A549 (cell line): ENCODE measurements around the gene NRM. TPM values are rescaled to one million over a fixed set of nuclear protein-coding genes. Genes with fewer than 3 reads are reported as not detected.

Experiments
- ATAC-seq, 2 experiments: fragments of 200-7000 bp in 1 of 2; fragments of >200 bp in 1 of 2; cut with Nextera tagmentation in 1 of 2; cut with Tn5 transposase in 1 of 2; 3 replicates each; pipeline versions ENCODE4 v1.8.0 to v1.9.1; 2018 to 2020; ENCODE audit warnings: mild to moderate bottlenecking in 1 of 2, moderate library complexity in 1 of 2
- CTCF ChIA-PET: fragments of 300-600 bp; sonication (Branson Sonifier 250); formaldehyde crosslinking; extraction: SDS; loops from one replicate; lab custom pipeline; 2021; ENCODE audit warnings: antibody characterized with exemption, inconsistent platforms; lab: Yijun Ruan, JAX
- POLR2A ChIA-PET: fragments of 350-600 bp; formaldehyde crosslinking; extraction: SDS; loops from one replicate; lab custom pipeline; 2021; ENCODE audit warnings: antibody characterized with exemption, inconsistent platforms; lab: Yijun Ruan, JAX
- DNase-seq, 2 experiments: peaks; one replicate each; pipeline versions ENCODE4 v3.0.0 to v3.0.0-alpha.2; 2011 to 2016; ENCODE audit warnings: low read depth in 1 of 2, low spot score in 1 of 2
- FAIRE-seq: peaks from 2 replicates; lab custom pipeline; 2011; peaks lifted over from hg19 to GRCh38; lab: Jason Lieb, UNC
- H3K27ac ChIP-seq, 2 experiments: fragments of >200 bp; sonication (Bioruptor Twin); formaldehyde crosslinking; 3 replicates each; pipeline ENCODE4 v1.5.1; 2016 to 2017
- H3K4me1 ChIP-seq: fragments of >200 bp; sonication (Bioruptor Twin); formaldehyde crosslinking; 3 replicates; pipeline ENCODE4 v1.6.1; 2016
- H3K4me2 ChIP-seq: fragments of >200 bp; sonication (Bioruptor Twin); formaldehyde crosslinking; 3 replicates; pipeline ENCODE4 v1.6.1; 2016
- H3K4me3 ChIP-seq: fragments of >200 bp; sonication (Bioruptor Twin); formaldehyde crosslinking; 3 replicates; pipeline ENCODE4 v1.5.1; 2016
- H3K9me3 ChIP-seq: fragments of >200 bp; sonication (Bioruptor Twin); formaldehyde crosslinking; 3 replicates; pipeline ENCODE4 v1.6.1; 2016
- BHLHE40 ChIP-seq: IDR thresholded peaks from 2 replicates; pipeline ENCODE4 v1.6.1; 2012; ENCODE audit warnings: low read depth, low read length, inconsistent platforms
- CBX8 ChIP-seq: fragments of 200-600 bp; sonication (generic); IDR thresholded peaks from 2 replicates; pipeline ENCODE4 v1.6.1; 2016
- CEBPB ChIP-seq, 2 experiments: fragments of >200 bp in 1 of 2; sonication (Bioruptor Twin) in 1 of 2; formaldehyde crosslinking in 1 of 2; IDR thresholded peaks; 2 replicates each; pipeline ENCODE4 v1.6.1; 2012 to 2016
- CHD2 ChIP-seq: fragments of 150-350 bp; IDR thresholded peaks from 2 replicates; pipeline ENCODE4 v1.6.1; 2014; ENCODE audit warnings: low read length; ENCODE audit not compliant: partially characterized antibody
- E2F6 ChIP-seq: IDR thresholded peaks from 2 replicates; pipeline ENCODE4 v1.6.1; 2012; ENCODE audit warnings: low read depth, borderline replicate concordance
- EHF ChIP-seq: fragments of 250-450 bp; sonication (Bioruptor Pico); IDR thresholded peaks from 2 replicates; pipeline ENCODE4 v1.5.0; 2020; ENCODE audit warnings: mild to moderate bottlenecking
- EP300 ChIP-seq, 2 experiments: fragments of >200 bp; sonication (Bioruptor Twin); formaldehyde crosslinking; IDR thresholded peaks; 2 replicates in 1 of 2; 3 replicates in 1 of 2; pipeline ENCODE4 v1.6.1; 2016 to 2017
- FOSB ChIP-seq: fragments of 250-450 bp; sonication (Bioruptor Pico); IDR thresholded peaks from 2 replicates; pipeline ENCODE4 v1.5.0; 2020; ENCODE audit warnings: mild to moderate bottlenecking, moderate library complexity
- FOXS1 ChIP-seq: fragments of 250-450 bp; sonication (Bioruptor Pico); IDR thresholded peaks from 2 replicates; pipeline ENCODE4 v1.5.0; 2020; ENCODE audit warnings: mild to moderate bottlenecking, moderate library complexity
- HMGXB4 ChIP-seq: fragments of 250-450 bp; sonication (Bioruptor Pico); IDR thresholded peaks from 2 replicates; pipeline ENCODE4 v1.5.0; 2021; ENCODE audit warnings: mild to moderate bottlenecking, moderate library complexity, borderline replicate concordance
- JUN ChIP-seq, 2 experiments: fragments of >200 bp; sonication (Bioruptor Twin); formaldehyde crosslinking; IDR thresholded peaks; 2 replicates in 1 of 2; 3 replicates in 1 of 2; pipeline ENCODE4 v1.6.1; 2016 to 2017
- JUNB ChIP-seq: fragments of >200 bp; sonication (Bioruptor Twin); formaldehyde crosslinking; IDR thresholded peaks from 2 replicates; pipeline ENCODE4 v1.6.1; 2016
- KDM5A ChIP-seq: fragments of 200-600 bp; sonication (generic); IDR thresholded peaks from 2 replicates; pipeline ENCODE4 v1.6.1; 2016; ENCODE audit warnings: antibody characterized with exemption, mild to moderate bottlenecking
- NPAS2 ChIP-seq: fragments of 250-450 bp; sonication (Bioruptor Pico); IDR thresholded peaks from 2 replicates; pipeline ENCODE4 v1.8.0; 2022; ENCODE audit warnings: mild to moderate bottlenecking, moderate library complexity, borderline replicate concordance
- NR3C1 ChIP-seq: fragments of >200 bp; sonication (Bioruptor Twin); formaldehyde crosslinking; IDR thresholded peaks from 3 replicates; pipeline ENCODE4 v1.6.1; 2017
- POLR2AphosphoS2 ChIP-seq: conservative IDR thresholded peaks from 2 replicates; pipeline ENCODE4 v1.6.1; 2012; ENCODE audit warnings: low read length, improper control_type of control experiment, inconsistent platforms
- RCOR1 ChIP-seq: fragments of 150-350 bp; IDR thresholded peaks from 2 replicates; pipeline ENCODE4 v1.6.1; 2014; ENCODE audit warnings: antibody characterized with exemption, low read length, low read depth
- RNF2 ChIP-seq: fragments of 200-600 bp; sonication (generic); IDR thresholded peaks from 2 replicates; pipeline ENCODE4 v1.6.1; 2016; ENCODE audit warnings: low read depth, mild to moderate bottlenecking, antibody characterized with exemption, moderate library complexity, borderline replicate concordance
- SREBF2 ChIP-seq: fragments of 450-650 bp; IDR thresholded peaks from 2 replicates; pipeline ENCODE4 v1.6.1; 2014; ENCODE audit warnings: mild to moderate bottlenecking, moderate library complexity
- TFCP2L1 ChIP-seq: fragments of 250-450 bp; sonication (Bioruptor Pico); IDR thresholded peaks from 2 replicates; pipeline ENCODE4 v1.5.0; 2021; ENCODE audit warnings: mild to moderate bottlenecking
- TP53 ChIP-seq: fragments of 250-450 bp; sonication (Bioruptor Pico); IDR thresholded peaks from 2 replicates; pipeline ENCODE4 v1.5.0; 2021; ENCODE audit warnings: mild to moderate bottlenecking, moderate library complexity
- ZFP36 ChIP-seq: fragments of 450-650 bp; IDR thresholded peaks from 2 replicates; pipeline ENCODE4 v1.6.1; 2014; ENCODE audit warnings: borderline replicate concordance; ENCODE audit not compliant: partially characterized antibody
- WGBS: methylation state at CpG from one replicate; pipeline ENCODE4 v1.1.6; 2017; ENCODE audit errors: missing lambda C conversion rate; 5-methylcytosine and 5-hydroxymethylcytosine counted together
- polyA plus RNA-seq, 4 experiments: library from polyadenylated mRNA; depleted of rRNA in 3 of 4; stranded (reverse); fragments of >200 nt; fragmentation: RNase III in 1 of 4; extraction: RNeasy Plus Mini Kit Qiagen cat#74134 plus additional on column Dnase treatment in 1 of 4; gene quantifications; 2 replicates in 3 of 4; 3 replicates in 1 of 4; pipeline ENCODE4 v1.2.3, GENCODE V29; 2011 to 2017

The NRM gene
- polyA plus RNA-seq, 2 of the 4 experiments (the other 2 are of a cell fraction) = 11.3 to 13.0 TPM

GRCh38 chr6:30686009-30686907 is 4.5 kb downstream of the NRM start, which contains the start of gene PPP1R18:
Gene PPP1R18 (minus strand): TSS chr6:30686645. CDS start chr6:30686018, 627 bp downstream.
- peaks cover 64% of the 10 kb centered on the region for H3K4me1 ChIP-seq
- WGBS = 6% methylated on average over 23 of the region's 41 CpGs
- TF ChIP-seq JUN (IDR thresholded peaks at IDR 0.05) (no peak), EHF (CRISPR knock-in tag) (no peak), E2F6 (no peak), CEBPB (IDR thresholded peaks at IDR 0.05) (no peak), EP300 (IDR thresholded peaks at IDR 0.05) (no peak), JUNB (no peak), FOSB (CRISPR knock-in tag) (no peak), TFCP2L1 (CRISPR knock-in tag) (no peak), ZFP36 (no peak), RCOR1 (no peak), NR3C1 (no peak), HMGXB4 (CRISPR knock-in tag) (no peak)
- DNase-seq = peak in 1 of 2 experiments; percentile 34
- CTCF ChIA-PET = interaction anchor here (1.0 to 17.1 kb wide), 5 partner anchors 12 to 52 kb away, joined by 3 to 539 read pairs (median 3); partner anchors contain the start of genes MDC1 and TUBB
- ATAC-seq = peak; percentile 18 to 62; a peak in 5 of 6 replicates
- no peaks in the 10 kb centered on the region for H3K9me3 ChIP-seq
- H3K27ac ChIP-seq = peak within 1 kb of the TSS; percentile 83 to 99
- H3K4me2 ChIP-seq = peak within 1 kb of the TSS; percentile 79
- POLR2A ChIA-PET = no interaction called here
- no peak for FAIRE-seq
- H3K4me3 ChIP-seq = peak within 1 kb of the TSS; percentile 84

- Histone ChIP-seq H3K27ac (peak overlapping the region; percentile 83 to 99), H3K4me1 (peaks cover 62% of the 10 kb centered on the region), H3K4me2 (peak overlapping the region; percentile 79), H3K9me3 (no peaks in the 10 kb centered on the region), H3K4me3 (peak overlapping the region; percentile 84)
- CTCF ChIA-PET = interaction anchor here (1.0 to 17.1 kb wide), 5 partner anchors 12 to 53 kb away, joined by 3 to 539 read pairs (median 3); partner anchors contain the start of genes MDC1 and TUBB
- 70% methylated on average over 10 of the region's 29 CpGs for WGBS
- FAIRE-seq (no peak), ATAC-seq (no peak), DNase-seq (no peak)
- POLR2A ChIA-PET = interaction anchor here (1.2 kb wide), 1 partner anchor 32 kb away, joined by 3 read pairs; the partner anchor contains the start of gene MDC1
- TF ChIP-seq FOXS1 (no peak), FOSB (CRISPR knock-in tag) (no peak), KDM5A (no peak), NPAS2 (CRISPR knock-in tag) (no peak), BHLHE40 (no peak), SREBF2 (no peak), CHD2 (no peak), RNF2 (no peak), POLR2AphosphoS2 (no peak), CBX8 (no peak), TP53 (CRISPR knock-in tag) (no peak), TFCP2L1 (CRISPR knock-in tag) (no peak)
Measured at GRCh38 chr6:30685157-30686008, 5.4 kb downstream of the NRM start.
